OCI-LY1 (cell line): Measurements from ENCODE around the gene GALNT17.

Experiments
- CTCF ChIP-seq: fragments of 200-600 bp; sonication (generic), shearing (Covaris generic); IDR thresholded peaks from 2 replicates; pipeline ENCODE4 v1.5.1; 2017; ENCODE audit warnings: mild to moderate bottlenecking, antibody characterized with exemption, low read length, moderate library complexity, mixed read lengths
- EZH2 ChIP-seq: fragments of 200-600 bp; sonication (generic), shearing (Covaris generic); IDR thresholded peaks from 2 replicates; pipeline ENCODE4 v1.8.0; 2017; ENCODE audit warnings: borderline replicate concordance, mixed run types, mild to moderate bottlenecking, antibody characterized with exemption, low read length, moderate library complexity, mixed read lengths

- TF ChIP-seq CTCF (no peak), EZH2 (no peak)
Observed at GRCh38 chr7:71255537-71256178, 123.7 kb downstream of the GALNT17 start.
